ENCODE results near the gene LEUTX. TPM values are rescaled to one million over a fixed set of nuclear protein-coding genes. Genes with fewer than 3 reads are reported as not detected.

LEUTX gene
- total and polyA plus RNA-seq, 2 donors (not counting 1 experiment from before 2014, with no cell fraction given), result not detected

DNA sequence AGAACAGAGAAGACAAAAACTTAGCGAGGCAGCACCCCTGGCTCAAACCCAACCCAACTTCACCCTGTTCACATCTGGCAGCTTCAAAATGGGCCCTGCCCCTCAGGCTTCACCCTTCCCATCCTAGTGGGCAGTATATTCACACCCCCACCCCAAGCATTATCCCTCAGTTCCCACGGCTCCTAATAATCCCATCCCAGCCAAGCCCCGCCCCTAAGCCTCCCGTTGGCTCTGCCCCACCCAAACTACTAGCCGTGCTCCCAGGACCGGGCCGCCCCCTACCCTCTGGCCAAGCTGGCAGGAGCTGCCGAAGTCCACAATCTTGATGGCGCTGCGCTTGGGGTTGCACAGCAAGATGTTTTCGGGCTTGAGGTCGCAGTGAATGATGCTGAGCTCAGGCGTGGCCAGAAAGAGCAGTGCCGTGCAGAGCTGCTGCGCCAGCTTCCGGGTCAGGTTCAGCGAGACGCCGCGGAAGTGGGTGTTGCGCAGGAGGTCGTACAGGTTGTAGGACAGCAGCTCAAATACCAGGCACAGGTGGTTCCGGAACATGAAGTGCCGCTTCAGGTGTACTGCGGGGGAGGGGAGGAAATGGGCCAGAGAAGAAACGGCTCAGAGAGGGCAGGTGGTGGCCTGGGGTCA lies 49.5 kb downstream of the LEUTX start:
- H4K20me1 ChIP-seq (ENCODE audit: control insufficient read depth, insufficient read depth, low read length, poor library complexity, severe bottlenecking), result peaks cover 34% of the 10 kb centered on the region
- H3K27me3 Mint-ChIP-seq, result no peaks in the 10 kb centered on the region
- ChIA-PET CTCF (interaction anchor here (2.2 to 3.8 kb wide), 2 partner anchors 16 to 36 kb away, joined by 5 to 23 read pairs; no protein-coding TSS in a partner anchor), POLR2A (no interaction called here)
- H3K4me3 ChIP-seq (ENCODE audit: control extremely low read depth in 1 of 5, extremely low read depth in 1 of 5, insufficient read depth in 1 of 5, low read depth in 2 of 5, low read length in 4 of 5), result no peak overlapping the region
- peaks cover 38% of the 10 kb centered on the region for H3K79me2 ChIP-seq (ENCODE audit: control insufficient read depth, insufficient read depth, low read length)
- no peaks in the 10 kb centered on the region for H3K9me3 Mint-ChIP-seq (ENCODE audit: insufficient read depth)
- no peak for TF ChIP-seq EZH2 (IDR thresholded peaks at IDR 0.05; ENCODE audit: borderline replicate concordance, insufficient read depth, low read depth, low read length, poor library complexity, severe bottlenecking)
- TF ChIP-seq, protein P1, sequence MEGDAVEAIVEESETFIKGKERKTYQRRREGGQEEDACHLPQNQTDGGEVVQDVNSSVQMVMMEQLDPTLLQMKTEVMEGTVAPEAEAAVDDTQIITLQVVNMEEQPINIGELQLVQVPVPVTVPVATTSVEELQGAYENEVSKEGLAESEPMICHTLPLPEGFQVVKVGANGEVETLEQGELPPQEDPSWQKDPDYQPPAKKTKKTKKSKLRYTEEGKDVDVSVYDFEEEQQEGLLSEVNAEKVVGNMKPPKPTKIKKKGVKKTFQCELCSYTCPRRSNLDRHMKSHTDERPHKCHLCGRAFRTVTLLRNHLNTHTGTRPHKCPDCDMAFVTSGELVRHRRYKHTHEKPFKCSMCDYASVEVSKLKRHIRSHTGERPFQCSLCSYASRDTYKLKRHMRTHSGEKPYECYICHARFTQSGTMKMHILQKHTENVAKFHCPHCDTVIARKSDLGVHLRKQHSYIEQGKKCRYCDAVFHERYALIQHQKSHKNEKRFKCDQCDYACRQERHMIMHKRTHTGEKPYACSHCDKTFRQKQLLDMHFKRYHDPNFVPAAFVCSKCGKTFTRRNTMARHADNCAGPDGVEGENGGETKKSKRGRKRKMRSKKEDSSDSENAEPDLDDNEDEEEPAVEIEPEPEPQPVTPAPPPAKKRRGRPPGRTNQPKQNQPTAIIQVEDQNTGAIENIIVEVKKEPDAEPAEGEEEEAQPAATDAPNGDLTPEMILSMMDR (IDR thresholded peaks at IDR 0.05), result no peak
- H3K27me3 ChIP-seq (replicated peaks in 1 of 4; ENCODE audit: control extremely low read depth in 1 of 4, control insufficient read depth in 3 of 4, insufficient read depth in 4 of 4, low read length in 3 of 4), result no peaks in the 10 kb centered on the region
- H3K27ac ChIP-seq (ENCODE audit: low read length in 2 of 2), result peak overlapping the region in 1 of 2 donors; percentile 38
- intact Hi-C loops (cut with micrococcal nuclease), result no loop called here
- no peaks in the 10 kb centered on the region for H3K9me3 ChIP-seq (ENCODE audit: control extremely low read depth in 1 of 3, control insufficient read depth in 2 of 3, insufficient read depth in 1 of 3, low read length in 2 of 3)
- H3K9ac ChIP-seq (ENCODE audit: low read length), result no peak overlapping the region
- peaks cover 23 to 46% of the 10 kb centered on the region in 2 donors for H3K4me1 ChIP-seq (ENCODE audit: control insufficient read depth in 2 of 2, insufficient read depth in 2 of 2, low read length in 2 of 2)
- peaks cover 29% of the 10 kb centered on the region for H3K4me1 Mint-ChIP-seq
- ATAC-seq (ENCODE audit: low read depth), result no peak
- H3K4me2 ChIP-seq (replicated peaks; ENCODE audit: low read depth, low read length, poor library complexity, severe bottlenecking), result no peak overlapping the region
- peak overlapping the region; percentile 26 for H3K4me3 Mint-ChIP-seq
- no peak for DNase-seq
- WGBS (ENCODE audit: insufficient coverage), result 95% methylated on average over 20 of the region's 26 CpGs
- no peak overlapping the region for H2AFZ ChIP-seq (ENCODE audit: insufficient read depth, low read depth, low read length, poor library complexity, severe bottlenecking)
- H3K27ac Mint-ChIP-seq, result peak overlapping the region; percentile 65
- peaks cover 0 to 56% of the 10 kb centered on the region in 2 experiments for H3K36me3 ChIP-seq (replicated peaks in 1 of 2; ENCODE audit: control extremely low read depth in 1 of 2, control insufficient read depth in 1 of 2, extremely low read depth in 1 of 2, insufficient read depth in 2 of 2, low read length in 1 of 2)

DNA sequence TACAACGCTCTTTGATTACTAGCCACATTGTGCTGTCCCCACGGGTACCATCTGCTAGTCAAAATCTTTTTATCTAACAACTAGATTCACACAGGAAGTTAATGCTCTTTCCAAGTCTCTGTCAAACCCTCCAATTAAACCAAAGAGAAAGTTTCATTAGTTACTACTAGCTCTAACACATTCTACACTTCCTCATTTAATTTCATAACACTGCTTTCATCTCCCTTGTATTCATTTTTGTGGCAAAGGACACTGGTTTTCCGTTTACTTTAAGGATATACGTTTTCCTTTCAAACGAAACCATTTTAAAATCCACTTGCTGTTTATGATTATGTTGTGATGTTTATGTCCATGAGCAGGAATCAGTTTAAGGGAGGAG lies 50.0 kb downstream of the LEUTX start:
- Histone ChIP-seq H3K9me3 (ENCODE audit: control extremely low read depth in 1 of 3, control insufficient read depth in 2 of 3, insufficient read depth in 1 of 3, low read length in 2 of 3) (no peaks in the 10 kb centered on the region), H3K9ac (ENCODE audit: low read length) (no peak overlapping the region), H3K4me2 (replicated peaks; ENCODE audit: low read depth, low read length, poor library complexity, severe bottlenecking) (no peak overlapping the region), H3K79me2 (ENCODE audit: control insufficient read depth, insufficient read depth, low read length) (peaks cover 40% of the 10 kb centered on the region), H2AFZ (ENCODE audit: insufficient read depth, low read depth, low read length, poor library complexity, severe bottlenecking) (no peak overlapping the region), H3K27me3 (replicated peaks in 1 of 4; ENCODE audit: control extremely low read depth in 1 of 4, control insufficient read depth in 3 of 4, insufficient read depth in 4 of 4, low read length in 3 of 4) (no peaks in the 10 kb centered on the region), H3K4me3 (ENCODE audit: control extremely low read depth in 1 of 5, extremely low read depth in 1 of 5, insufficient read depth in 1 of 5, low read depth in 2 of 5, low read length in 4 of 5) (no peak overlapping the region), H3K36me3 (replicated peaks in 1 of 2; ENCODE audit: control extremely low read depth in 1 of 2, control insufficient read depth in 1 of 2, extremely low read depth in 1 of 2, insufficient read depth in 2 of 2, low read length in 1 of 2) (peaks cover 0 to 56% of the 10 kb centered on the region in 2 experiments), H4K20me1 (ENCODE audit: control insufficient read depth, insufficient read depth, low read length, poor library complexity, severe bottlenecking) (peaks cover 38% of the 10 kb centered on the region), H3K27ac (ENCODE audit: low read length in 2 of 2) (peak overlapping the region in 1 of 2 donors; percentile 38), H3K4me1 (ENCODE audit: control insufficient read depth in 2 of 2, insufficient read depth in 2 of 2, low read length in 2 of 2) (peaks cover 19 to 43% of the 10 kb centered on the region in 2 donors)
- H3K9me3 Mint-ChIP-seq (ENCODE audit: insufficient read depth), result no peaks in the 10 kb centered on the region
- H3K4me3 Mint-ChIP-seq, result peak overlapping the region; percentile 26
- DNase-seq (no peak), ATAC-seq (ENCODE audit: low read depth) (no peak)
- peaks cover 29% of the 10 kb centered on the region for H3K4me1 Mint-ChIP-seq
- ChIA-PET CTCF (interaction anchor here (2.2 to 3.8 kb wide), 2 partner anchors 16 to 36 kb away, joined by 5 to 23 read pairs; no protein-coding TSS in a partner anchor), POLR2A (no interaction called here)
- H3K27me3 Mint-ChIP-seq, result no peaks in the 10 kb centered on the region
- TF ChIP-seq, protein P1 (IDR thresholded peaks at IDR 0.05), result no peak
- TF ChIP-seq EZH2 (IDR thresholded peaks at IDR 0.05; ENCODE audit: borderline replicate concordance, insufficient read depth, low read depth, low read length, poor library complexity, severe bottlenecking), result no peak
- intact Hi-C loops (cut with micrococcal nuclease), result no loop called here
- H3K27ac Mint-ChIP-seq, result peak overlapping the region; percentile 65
- 47% methylated on average over 2 of the region's 5 CpGs for WGBS (ENCODE audit: insufficient coverage)

All from B cell (primary cell).